HepG2 (cell line): Measurements from ENCODE around the gene TNFAIP8L3. TPM values are rescaled to one million over a fixed set of nuclear protein-coding genes. Genes with fewer than 3 reads are reported as not detected.
A peak's percentile ranks its signal among the peaks of the same experiment; 100 is the strongest.

Experiments used
- SMC3 ChIP-seq: IDR thresholded peaks from 2 replicates; pipeline ENCODE4 v1.6.1; 2011; ENCODE audit warnings: low read length, improper control_type of control experiment
- TBL1XR1 ChIP-seq: fragments of 150-350 bp; IDR thresholded peaks from 2 replicates; pipeline ENCODE4 v1.6.1; 2014; ENCODE audit warnings: borderline replicate concordance, low read length; ENCODE audit not compliant: partially characterized antibody
- ZNF136 ChIP-seq: sonication (generic); formaldehyde crosslinking; IDR thresholded peaks from 2 replicates; pipeline ENCODE4 v1.8.1; 2022; ENCODE audit warnings: low read depth, mild to moderate bottlenecking, moderate library complexity, missing genetic modification reagents
- ZNF383 ChIP-seq: sonication (generic); formaldehyde crosslinking; IDR thresholded peaks from 2 replicates; pipeline ENCODE4 v1.4.0; 2020; ENCODE audit warnings: missing genetic modification reagents, mild to moderate bottlenecking, borderline replicate concordance
- ZNF564 ChIP-seq: sonication (generic); formaldehyde crosslinking; IDR thresholded peaks from 2 replicates; pipeline ENCODE4 v1.8.1; 2023; ENCODE audit warnings: mild to moderate bottlenecking, missing genetic modification reagents
- polyA plus RNA-seq, 8 experiments: library from polyadenylated mRNA; depleted of rRNA in 3 of 8; stranded (reverse) in 7 of 8; unstranded in 1 of 8; fragments of >200 nt; fragmentation: Illumina TruSeq in 4 of 8; extraction: Trizol in 4 of 8; gene quantifications; 2 replicates each; pipeline versions ENCODE4 v1.2.1 to v1.2.3, GENCODE V29; 2011 to 2016; ENCODE audit warnings: low read depth in 4 of 8, missing spikeins in 1 of 8, mixed read lengths in 1 of 8; ENCODE audit not compliant: insufficient read depth in 1 of 8
- total RNA-seq, 5 experiments: library from RNA; depleted of rRNA; stranded (reverse); fragments of >200 nt; fragmentation: Illumina TruSeq; extraction: Trizol; gene quantifications; 2 replicates each; pipeline ENCODE4 v1.2.3, GENCODE V29; 2016; ENCODE audit warnings: low read depth in 1 of 5
- TF ChIP-seq, protein P1 (sequence below): sonication (generic); formaldehyde crosslinking; IDR thresholded peaks from 2 replicates; pipeline ENCODE4 v1.4.0; 2020; ENCODE audit warnings: mild to moderate bottlenecking, missing genetic modification reagents
- TF ChIP-seq, protein P2 (sequence below): sonication (generic); formaldehyde crosslinking; IDR thresholded peaks from 2 replicates; pipeline ENCODE4 v1.5.1; 2020; ENCODE audit warnings: missing genetic modification reagents, mild to moderate bottlenecking, borderline replicate concordance
- TF ChIP-seq, protein P3 (sequence below): sonication (generic); formaldehyde crosslinking; IDR thresholded peaks from 2 replicates; pipeline ENCODE4 v1.5.1; 2020; ENCODE audit warnings: missing genetic modification reagents, mild to moderate bottlenecking, borderline replicate concordance

TNFAIP8L3 gene
- total and polyA plus RNA-seq, 2 of the 13 experiments (the other 11 are each of a cell fraction or from before 2014, with no cell fraction given): 0.15 to 4.0 TPM

DNA sequence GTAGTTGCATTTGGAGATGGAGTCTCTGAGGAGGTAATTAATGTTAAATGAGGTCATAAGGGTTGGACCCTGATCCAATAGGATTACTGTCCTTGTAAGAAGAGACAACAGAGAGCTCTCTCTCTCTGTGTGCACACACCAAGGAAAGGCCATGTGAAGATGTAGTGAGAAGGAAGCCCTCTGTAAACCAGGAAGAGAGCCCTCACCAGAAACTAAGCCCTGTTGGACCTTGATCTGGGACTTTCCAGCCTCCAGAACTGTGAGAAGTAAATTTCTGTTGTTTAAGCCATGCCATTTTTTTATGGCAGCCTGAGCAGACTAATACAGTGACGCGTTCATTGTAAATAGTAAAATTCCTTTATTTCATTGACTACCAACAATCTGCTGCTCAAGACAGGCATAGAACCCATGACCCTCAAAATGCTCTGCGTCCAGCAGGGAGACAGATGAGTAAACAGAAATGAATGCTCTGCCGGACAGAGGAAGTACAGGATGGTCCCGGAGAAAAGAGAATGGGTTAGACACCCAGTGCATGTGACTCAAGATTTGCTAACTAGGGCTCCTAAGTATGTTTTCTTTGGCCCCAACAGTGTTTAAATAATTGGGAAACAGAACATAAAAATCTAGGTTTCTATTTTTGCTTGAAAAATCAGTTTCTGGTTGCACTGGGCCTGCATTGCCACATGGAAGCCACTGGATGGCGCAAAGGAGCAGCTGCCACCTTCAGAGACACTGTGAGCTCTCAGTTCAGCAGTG lies 37.9 kb upstream of the TNFAIP8L3 start (continued):
- TF ChIP-seq, protein P1, sequence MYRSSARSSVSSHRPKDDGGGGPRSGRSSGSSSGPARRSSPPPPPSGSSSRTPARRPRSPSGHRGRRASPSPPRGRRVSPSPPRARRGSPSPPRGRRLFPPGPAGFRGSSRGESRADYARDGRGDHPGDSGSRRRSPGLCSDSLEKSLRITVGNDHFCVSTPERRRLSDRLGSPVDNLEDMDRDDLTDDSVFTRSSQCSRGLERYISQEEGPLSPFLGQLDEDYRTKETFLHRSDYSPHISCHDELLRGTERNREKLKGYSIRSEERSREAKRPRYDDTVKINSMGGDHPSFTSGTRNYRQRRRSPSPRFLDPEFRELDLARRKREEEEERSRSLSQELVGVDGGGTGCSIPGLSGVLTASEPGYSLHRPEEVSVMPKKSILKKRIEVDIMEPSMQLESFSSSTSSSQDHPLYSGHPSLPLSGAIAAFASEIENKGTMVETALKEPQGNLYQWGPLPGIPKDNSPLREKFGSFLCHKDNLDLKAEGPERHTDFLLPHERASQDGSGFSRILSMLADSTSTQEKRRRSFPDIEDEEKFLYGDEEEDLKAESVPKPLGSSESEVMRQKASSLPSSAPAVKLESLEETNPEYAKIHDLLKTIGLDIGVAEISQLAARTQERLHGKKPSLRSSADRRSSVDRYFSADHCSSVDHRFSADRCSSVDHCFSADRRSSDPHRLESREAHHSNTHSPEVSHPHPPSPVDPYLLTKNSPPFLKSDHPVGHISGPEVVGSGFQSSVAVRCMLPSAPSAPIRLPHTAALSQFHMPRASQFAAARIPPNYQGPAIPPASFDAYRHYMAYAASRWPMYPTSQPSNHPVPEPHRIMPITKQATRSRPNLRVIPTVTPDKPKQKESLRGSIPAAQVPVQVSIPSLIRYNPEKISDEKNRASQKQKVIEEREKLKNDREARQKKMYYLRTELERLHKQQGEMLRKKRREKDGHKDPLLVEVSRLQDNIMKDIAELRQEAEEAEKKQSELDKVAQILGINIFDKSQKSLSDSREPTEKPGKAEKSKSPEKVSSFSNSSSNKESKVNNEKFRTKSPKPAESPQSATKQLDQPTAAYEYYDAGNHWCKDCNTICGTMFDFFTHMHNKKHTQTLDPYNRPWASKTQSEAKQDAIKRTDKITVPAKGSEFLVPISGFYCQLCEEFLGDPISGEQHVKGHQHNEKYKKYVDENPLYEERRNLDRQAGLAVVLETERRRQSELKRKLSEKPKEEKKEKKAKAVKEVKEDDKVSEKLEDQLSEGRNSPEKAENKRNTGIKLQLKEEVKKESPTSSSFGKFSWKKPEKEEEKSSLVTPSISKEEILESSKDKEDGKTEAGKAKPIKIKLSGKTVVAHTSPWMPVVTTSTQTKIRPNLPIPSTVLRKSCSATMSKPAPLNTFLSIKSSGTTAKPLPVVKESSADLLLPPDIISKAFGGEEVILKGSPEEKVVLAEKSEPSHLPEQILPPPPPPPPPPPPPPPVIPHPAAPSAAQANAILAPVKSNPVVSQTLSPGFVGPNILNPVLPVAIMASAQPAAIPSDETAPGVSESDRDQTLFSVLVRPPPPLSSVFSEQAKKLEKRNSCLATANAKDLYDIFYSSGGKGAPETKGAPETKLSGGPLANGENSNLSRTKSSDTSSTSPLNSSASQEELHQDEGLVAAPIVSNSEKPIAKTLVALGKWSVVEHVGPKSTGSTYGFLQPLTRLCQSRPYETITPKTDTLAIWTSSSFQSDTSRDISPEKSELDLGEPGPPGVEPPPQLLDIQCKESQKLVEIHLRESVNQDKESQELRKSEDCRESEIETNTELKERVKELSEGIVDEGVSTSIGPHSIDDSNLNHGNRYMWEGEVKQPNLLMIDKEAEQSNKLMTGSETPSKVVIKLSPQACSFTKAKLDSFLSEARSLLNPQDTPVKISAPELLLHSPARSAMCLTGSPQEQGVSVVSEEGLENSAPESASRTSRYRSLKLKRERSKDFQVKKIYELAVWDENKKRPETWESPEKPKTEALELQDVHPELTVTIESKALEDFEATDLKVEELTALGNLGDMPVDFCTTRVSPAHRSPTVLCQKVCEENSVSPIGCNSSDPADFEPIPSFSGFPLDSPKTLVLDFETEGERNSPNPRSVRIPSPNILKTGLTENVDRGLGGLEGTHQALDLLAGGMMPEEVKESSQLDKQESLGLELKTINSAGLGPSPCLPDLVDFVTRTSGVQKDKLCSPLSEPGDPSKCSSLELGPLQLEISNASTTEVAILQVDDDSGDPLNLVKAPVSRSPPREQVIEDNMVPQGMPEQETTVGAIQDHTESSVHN (CRISPR knock-in tag): no peak
- TF ChIP-seq ZNF136 (CRISPR knock-in tag): no peak
- peak; percentile 78 for TF ChIP-seq SMC3
- TF ChIP-seq, protein P2, sequence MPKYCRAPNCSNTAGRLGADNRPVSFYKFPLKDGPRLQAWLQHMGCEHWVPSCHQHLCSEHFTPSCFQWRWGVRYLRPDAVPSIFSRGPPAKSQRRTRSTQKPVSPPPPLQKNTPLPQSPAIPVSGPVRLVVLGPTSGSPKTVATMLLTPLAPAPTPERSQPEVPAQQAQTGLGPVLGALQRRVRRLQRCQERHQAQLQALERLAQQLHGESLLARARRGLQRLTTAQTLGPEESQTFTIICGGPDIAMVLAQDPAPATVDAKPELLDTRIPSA (CRISPR knock-in tag): no peak
- TF ChIP-seq, protein P3, sequence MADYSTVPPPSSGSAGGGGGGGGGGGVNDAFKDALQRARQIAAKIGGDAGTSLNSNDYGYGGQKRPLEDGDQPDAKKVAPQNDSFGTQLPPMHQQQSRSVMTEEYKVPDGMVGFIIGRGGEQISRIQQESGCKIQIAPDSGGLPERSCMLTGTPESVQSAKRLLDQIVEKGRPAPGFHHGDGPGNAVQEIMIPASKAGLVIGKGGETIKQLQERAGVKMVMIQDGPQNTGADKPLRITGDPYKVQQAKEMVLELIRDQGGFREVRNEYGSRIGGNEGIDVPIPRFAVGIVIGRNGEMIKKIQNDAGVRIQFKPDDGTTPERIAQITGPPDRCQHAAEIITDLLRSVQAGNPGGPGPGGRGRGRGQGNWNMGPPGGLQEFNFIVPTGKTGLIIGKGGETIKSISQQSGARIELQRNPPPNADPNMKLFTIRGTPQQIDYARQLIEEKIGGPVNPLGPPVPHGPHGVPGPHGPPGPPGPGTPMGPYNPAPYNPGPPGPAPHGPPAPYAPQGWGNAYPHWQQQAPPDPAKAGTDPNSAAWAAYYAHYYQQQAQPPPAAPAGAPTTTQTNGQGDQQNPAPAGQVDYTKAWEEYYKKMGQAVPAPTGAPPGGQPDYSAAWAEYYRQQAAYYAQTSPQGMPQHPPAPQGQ (CRISPR knock-in tag): no peak
- TF ChIP-seq ZNF564: peak; percentile 74; the same call in 1 of the 2 replicates
- TF ChIP-seq ZNF383: no peak
- TF ChIP-seq TBL1XR1: peak; percentile 23
